Upper lobe of right lung (tissue), 1 donor: ENCODE results near the gene CD63. TPM values are rescaled to one million over a fixed set of nuclear protein-coding genes. Genes with fewer than 3 reads are reported as not detected.

ENCODE experiments used
- ATAC-seq: fragments of 200-7000 bp; cut with Tn5 transposase; one replicate; pipeline ENCODE4 v1.9.1; 2020; ENCODE audit warnings: mild to moderate bottlenecking, moderate library complexity
- DNase-seq: peaks from one replicate; pipeline ENCODE4 v3.0.0-alpha.2; 2020
- H3K27ac ChIP-seq: fragments of 200-600 bp; one replicate; pipeline ENCODE4 v1.8.0; 2022
- H3K27me3 ChIP-seq: fragments of 200-600 bp; one replicate; pipeline ENCODE4 v1.8.0; 2022; ENCODE audit warnings: mild to moderate bottlenecking
- H3K36me3 ChIP-seq: fragments of 200-600 bp; one replicate; pipeline ENCODE4 v1.8.0; 2022
- H3K4me1 ChIP-seq: fragments of 200-600 bp; one replicate; pipeline ENCODE4 v1.8.0; 2022
- H3K4me3 ChIP-seq: fragments of 200-600 bp; one replicate; pipeline ENCODE4 v1.8.0; 2022; ENCODE audit warnings: mild to moderate bottlenecking
- H3K9me3 ChIP-seq: fragments of 200-600 bp; one replicate; pipeline ENCODE4 v1.8.0; 2022
- intact Hi-C: fragments of 100-400 bp; cut with DNase I; formaldehyde crosslinking; loops from one replicate; pipeline ENCODE4 v1.11.0; 2022
- total RNA-seq: library from RNA; stranded (reverse); fragmentation: NEBNext Ultra II Directional; extraction: Animal tissue kit (Norgen Biotek cat#: 25700); gene quantifications from one replicate; pipeline ENCODE4 v1.2.1, GENCODE V29; 2021
- TF ChIP-seq, protein P1 (sequence below): fragments of 200-600 bp; IDR thresholded peaks from one replicate; pipeline ENCODE4 v1.8.0; 2022; ENCODE audit warnings: antibody characterized with exemption
- donor health status: DM: no; HTN: yes; CAD: no; lungs with severe emphysema.

Gene CD63
- total RNA-seq, 1 donor from 2014 or later, result 1,158 TPM

DNA sequence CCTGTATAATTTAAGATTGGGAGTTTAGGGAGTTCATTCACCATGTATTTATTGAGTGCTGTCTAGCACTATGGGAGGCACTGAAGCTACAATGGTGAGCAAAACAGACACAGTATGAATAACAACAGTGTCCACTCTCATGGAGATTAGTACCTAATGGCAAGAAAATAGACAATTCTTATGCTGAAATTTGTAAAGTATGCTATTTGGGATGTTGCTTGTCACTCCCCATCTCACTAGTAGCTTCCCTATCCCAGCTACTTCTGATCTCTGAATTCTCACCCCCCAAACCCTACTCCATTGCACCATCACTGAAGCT lies 18.1 kb upstream of the CD63 start:
- no peak for DNase-seq
- ATAC-seq, result no peak
- Histone ChIP-seq H3K9me3 (no peaks in the 10 kb centered on the region), H3K27me3 (no peaks in the 10 kb centered on the region), H3K36me3 (peaks cover 12% of the 10 kb centered on the region), H3K4me3 (no peak overlapping the region), H3K27ac (no peak overlapping the region), H3K4me1 (peaks cover 9% of the 10 kb centered on the region)
- intact Hi-C loops, result loop anchor here (10.0 kb wide), 1 partner anchor 48 kb away; no protein-coding TSS in a partner anchor
- TF ChIP-seq, protein P1, sequence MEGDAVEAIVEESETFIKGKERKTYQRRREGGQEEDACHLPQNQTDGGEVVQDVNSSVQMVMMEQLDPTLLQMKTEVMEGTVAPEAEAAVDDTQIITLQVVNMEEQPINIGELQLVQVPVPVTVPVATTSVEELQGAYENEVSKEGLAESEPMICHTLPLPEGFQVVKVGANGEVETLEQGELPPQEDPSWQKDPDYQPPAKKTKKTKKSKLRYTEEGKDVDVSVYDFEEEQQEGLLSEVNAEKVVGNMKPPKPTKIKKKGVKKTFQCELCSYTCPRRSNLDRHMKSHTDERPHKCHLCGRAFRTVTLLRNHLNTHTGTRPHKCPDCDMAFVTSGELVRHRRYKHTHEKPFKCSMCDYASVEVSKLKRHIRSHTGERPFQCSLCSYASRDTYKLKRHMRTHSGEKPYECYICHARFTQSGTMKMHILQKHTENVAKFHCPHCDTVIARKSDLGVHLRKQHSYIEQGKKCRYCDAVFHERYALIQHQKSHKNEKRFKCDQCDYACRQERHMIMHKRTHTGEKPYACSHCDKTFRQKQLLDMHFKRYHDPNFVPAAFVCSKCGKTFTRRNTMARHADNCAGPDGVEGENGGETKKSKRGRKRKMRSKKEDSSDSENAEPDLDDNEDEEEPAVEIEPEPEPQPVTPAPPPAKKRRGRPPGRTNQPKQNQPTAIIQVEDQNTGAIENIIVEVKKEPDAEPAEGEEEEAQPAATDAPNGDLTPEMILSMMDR, result no peak

DNA sequence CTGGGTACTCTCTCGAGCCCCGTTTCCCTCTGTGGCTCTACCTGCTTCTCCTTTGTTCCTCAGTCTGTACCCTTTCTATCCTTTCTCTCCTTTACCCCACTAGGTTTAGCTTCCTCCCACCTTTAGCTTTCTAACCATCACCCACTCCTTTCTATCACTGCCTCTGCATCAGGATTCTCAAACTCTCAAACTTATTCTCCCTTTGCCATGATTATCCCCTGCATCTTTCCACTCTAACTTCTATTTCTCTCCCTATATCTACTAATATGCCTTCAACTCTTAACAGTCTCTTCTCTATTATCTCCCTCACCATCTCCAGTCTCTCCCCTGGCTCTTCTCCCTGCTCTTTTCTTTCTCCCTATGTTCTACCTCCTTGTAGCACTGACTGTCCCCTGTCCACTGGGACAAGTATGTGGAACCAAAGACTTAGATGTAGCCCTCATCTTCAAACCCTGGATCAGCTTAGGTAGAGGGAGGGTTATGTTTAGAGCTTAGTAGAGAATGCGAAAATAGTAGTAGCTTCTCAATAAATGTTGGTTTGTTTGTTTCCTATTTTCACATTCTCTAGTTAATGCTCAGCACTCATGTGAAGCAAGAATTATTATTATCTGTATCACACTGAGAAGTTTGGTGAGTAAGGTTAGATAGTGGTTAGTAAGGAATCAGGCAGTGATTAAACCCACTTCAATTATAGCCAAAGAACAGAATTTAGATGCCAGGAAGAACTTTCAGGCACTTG lies 17.5 kb upstream of the CD63 start:
- Histone ChIP-seq H3K27me3 (no peaks in the 10 kb centered on the region), H3K36me3 (peaks cover 7% of the 10 kb centered on the region), H3K4me1 (peaks cover 9% of the 10 kb centered on the region), H3K4me3 (no peak overlapping the region), H3K27ac (no peak overlapping the region), H3K9me3 (no peaks in the 10 kb centered on the region)
- TF ChIP-seq, protein P1, result no peak
- no peak for ATAC-seq
- no peak for DNase-seq
- intact Hi-C loops, result loop anchor here (10.0 kb wide), 1 partner anchor 48 kb away; no protein-coding TSS in a partner anchor

DNA sequence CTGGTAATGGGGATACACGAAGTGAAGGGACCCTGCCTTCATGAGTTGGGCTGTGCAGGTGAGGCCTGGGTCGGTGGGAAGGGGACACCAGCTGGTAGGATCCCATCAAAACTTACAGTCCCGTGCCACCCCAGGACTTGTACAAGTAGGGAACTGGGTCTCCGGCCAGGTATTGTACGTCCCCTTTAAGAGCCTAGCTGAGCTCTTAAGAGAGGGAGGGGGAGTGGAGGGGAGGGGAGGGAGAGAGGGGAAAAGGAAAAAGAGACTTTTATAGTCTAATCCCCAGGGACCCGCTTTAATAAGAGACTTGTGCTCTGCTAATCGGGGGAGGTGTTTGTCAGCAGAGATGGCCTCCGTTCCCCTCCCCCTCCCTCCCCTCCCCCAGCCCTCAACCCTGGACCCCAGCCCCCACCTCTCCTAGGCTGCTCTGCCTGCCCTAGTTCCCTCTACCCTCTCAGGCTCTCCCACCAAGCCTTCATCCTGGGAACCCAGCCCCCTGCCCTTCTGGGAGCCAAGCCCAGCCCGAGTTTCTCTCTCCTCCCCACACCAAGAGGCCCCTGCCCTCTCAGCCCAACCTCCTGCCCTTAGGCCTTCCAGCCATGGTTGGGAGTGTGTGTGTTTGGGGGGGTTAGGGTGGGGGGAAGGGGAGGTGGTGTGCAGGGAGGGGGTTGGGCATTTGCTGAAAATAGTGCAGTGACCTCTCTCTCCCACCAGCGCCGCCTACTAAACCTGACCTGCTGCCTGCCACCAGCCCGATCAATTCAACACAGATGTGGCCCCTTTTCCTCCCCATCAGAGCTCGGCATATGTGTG lies 16.8 kb upstream of the CD63 start:
- H3K9me3 ChIP-seq, result no peaks in the 10 kb centered on the region
- no peaks in the 10 kb centered on the region for H3K27me3 ChIP-seq
- DNase-seq (no peak), ATAC-seq (no peak)
- no peak overlapping the region for H3K4me3 ChIP-seq
- H3K4me1 ChIP-seq, result peaks cover 9% of the 10 kb centered on the region
- H3K27ac ChIP-seq, result no peak overlapping the region
- TF ChIP-seq, protein P1, result no peak
- intact Hi-C loops, result loop anchor here (10.0 kb wide), 1 partner anchor 49 kb away; no protein-coding TSS in a partner anchor
- H3K36me3 ChIP-seq, result no peaks in the 10 kb centered on the region

DNA sequence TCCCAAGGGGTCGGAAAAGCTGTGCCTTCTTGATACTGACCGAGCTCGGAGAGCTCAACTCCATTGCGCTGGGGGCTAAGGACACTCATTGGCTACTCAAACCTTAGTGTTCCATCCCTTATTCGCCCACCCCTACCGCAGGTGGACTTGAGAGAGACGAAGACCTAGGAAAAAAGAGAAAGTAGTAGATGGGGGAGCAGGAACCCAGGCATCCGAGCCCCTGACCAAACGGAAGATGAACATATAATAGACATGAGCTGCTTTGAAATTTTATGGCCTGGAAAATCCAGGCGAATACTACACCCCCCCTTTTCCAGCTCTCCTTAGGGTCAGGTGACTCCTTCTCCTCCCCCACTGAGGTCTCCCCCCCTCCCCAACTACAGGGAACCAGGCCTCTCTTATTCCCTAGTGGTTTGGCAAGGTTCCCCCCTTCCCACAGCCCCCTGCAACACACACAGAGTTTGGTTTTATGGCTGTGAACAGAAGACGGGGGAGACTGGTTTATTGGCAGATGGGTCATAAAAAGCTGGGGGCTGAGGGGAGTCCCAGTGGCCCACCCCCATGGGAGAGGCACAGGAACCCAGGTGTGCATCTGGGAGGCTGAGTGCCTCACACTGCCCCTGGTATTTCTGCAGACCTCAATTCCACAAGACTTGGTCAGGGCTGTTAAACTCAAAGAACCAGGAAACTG lies 15.7 kb upstream of the CD63 start:
- Histone ChIP-seq H3K27ac (no peak overlapping the region), H3K9me3 (no peaks in the 10 kb centered on the region), H3K4me1 (peaks cover 9% of the 10 kb centered on the region), H3K36me3 (no peaks in the 10 kb centered on the region), H3K27me3 (no peaks in the 10 kb centered on the region), H3K4me3 (peak overlapping the region; percentile 65)
- ATAC-seq (no peak), DNase-seq (no peak)
- intact Hi-C loops, result loop anchor here (10.0 kb wide), 1 partner anchor 50 kb away; no protein-coding TSS in a partner anchor
- TF ChIP-seq, protein P1, result no peak

DNA sequence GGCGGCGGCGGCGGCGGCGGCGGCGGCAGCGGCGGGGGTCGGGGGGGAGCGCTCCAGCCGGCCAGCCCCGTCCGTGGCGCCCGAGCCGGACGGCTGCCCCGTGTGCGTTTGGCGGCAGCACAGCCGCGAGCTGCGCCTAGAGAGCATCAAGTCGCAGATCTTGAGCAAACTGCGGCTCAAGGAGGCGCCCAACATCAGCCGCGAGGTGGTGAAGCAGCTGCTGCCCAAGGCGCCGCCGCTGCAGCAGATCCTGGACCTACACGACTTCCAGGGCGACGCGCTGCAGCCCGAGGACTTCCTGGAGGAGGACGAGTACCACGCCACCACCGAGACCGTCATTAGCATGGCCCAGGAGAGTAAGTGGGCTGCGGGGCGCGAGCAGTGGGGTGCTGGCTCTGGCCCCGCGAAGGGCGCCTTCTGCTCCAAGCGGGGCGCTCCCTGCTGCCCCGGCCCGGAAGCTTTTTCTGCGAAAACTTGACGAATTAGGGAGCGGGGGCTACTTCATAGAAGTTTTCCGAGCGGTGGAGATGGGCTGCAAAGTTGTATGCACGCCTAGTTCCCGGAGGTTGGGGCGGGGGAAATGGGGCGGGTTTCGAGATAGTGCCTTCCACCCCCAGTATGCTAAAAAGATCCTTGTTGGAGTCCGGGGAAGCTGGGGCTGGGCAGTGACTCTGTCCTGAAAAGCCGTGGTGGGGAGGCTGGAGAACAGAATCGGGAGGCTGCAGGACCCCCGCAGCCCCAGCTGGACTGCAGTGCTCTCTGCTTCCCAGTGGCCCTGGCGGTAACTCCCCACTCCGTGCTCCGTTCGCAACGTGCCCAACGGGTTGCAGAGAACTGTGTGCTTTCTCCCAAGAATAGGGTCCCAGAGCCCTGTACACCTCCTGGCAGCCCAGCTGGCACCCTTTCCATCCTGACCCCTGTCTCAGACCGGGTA lies 14.9 kb upstream of the CD63 start:
- ATAC-seq, result peak; percentile 69
- intact Hi-C loops, result loop anchor here (10.0 kb wide), 1 partner anchor 51 kb away; no protein-coding TSS in a partner anchor
- peak; percentile 84 for DNase-seq
- Histone ChIP-seq H3K36me3 (no peaks in the 10 kb centered on the region), H3K27ac (peak overlapping the region; percentile 42), H3K9me3 (no peaks in the 10 kb centered on the region), H3K4me1 (peaks cover 9% of the 10 kb centered on the region), H3K4me3 (peak overlapping the region; percentile 65), H3K27me3 (no peaks in the 10 kb centered on the region)
- TF ChIP-seq, protein P1, result peak; percentile 13
